ENCODE measurements around the gene KSR2.
"Not testable (repeated sequence)": the region's sequence is repeated elsewhere in the genome, so short reads cannot be mapped to it uniquely, and the experiment has no call there.

KSR2 gene

GRCh38 chr12:117743761-117744160, 225.0 kb downstream of the KSR2 start:
- DNase-seq, result no peak

- DNase-seq, result no peak
These were observed 226.1 kb downstream of the KSR2 start for GRCh38 chr12:117742721-117743120.

GRCh38 chr12:117738233-117738632, 230.6 kb downstream of the KSR2 start:
- no peak for DNase-seq

GRCh38 chr12:117733549-117733805, 235.3 kb downstream of the KSR2 start:
- no peak for DNase-seq

- no peak for DNase-seq
These were observed 235.8 kb downstream of the KSR2 start for GRCh38 chr12:117732761-117733548.

GRCh38 chr12:117731131-117731530, 237.7 kb downstream of the KSR2 start:
- DNase-seq, result not testable (repeated sequence)

GRCh38 chr12:117727301-117727700, 241.5 kb downstream of the KSR2 start:
- no peak for DNase-seq

GRCh38 chr12:117724543-117724942, 244.2 kb downstream of the KSR2 start:
- DNase-seq, result no peak

GRCh38 chr12:117718559-117718958, 250.2 kb downstream of the KSR2 start:
- no peak for DNase-seq

- no peak for DNase-seq
These were observed 250.6 kb downstream of the KSR2 start for GRCh38 chr12:117718141-117718540.

- no peak for DNase-seq
These were observed 254.6 kb downstream of the KSR2 start for GRCh38 chr12:117714203-117714602.

GRCh38 chr12:117710121-117710520, 258.7 kb downstream of the KSR2 start:
- no peak for DNase-seq

- DNase-seq, result no peak
These were observed 260.9 kb downstream of the KSR2 start for GRCh38 chr12:117707861-117708260.

- no peak for DNase-seq
These were observed 265.2 kb downstream of the KSR2 start for GRCh38 chr12:117703584-117703983.

- no peak for DNase-seq
These were observed 266.0 kb downstream of the KSR2 start for GRCh38 chr12:117702741-117703140.

GRCh38 chr12:117699575-117699974, 269.2 kb downstream of the KSR2 start:
- DNase-seq, result no peak

- DNase-seq, result no peak
These were observed 269.7 kb downstream of the KSR2 start for GRCh38 chr12:117699118-117699517.

GRCh38 chr12:117695956-117696355, 272.8 kb downstream of the KSR2 start:
- no peak for DNase-seq

GRCh38 chr12:117692512-117692911, 276.3 kb downstream of the KSR2 start:
- no peak for DNase-seq

- no peak for DNase-seq
These were observed 278.9 kb downstream of the KSR2 start for GRCh38 chr12:117689857-117690256.

- DNase-seq, result no peak
These were observed 280.3 kb downstream of the KSR2 start for GRCh38 chr12:117688446-117688845.

- no peak for DNase-seq
These were observed 281.8 kb downstream of the KSR2 start for GRCh38 chr12:117686911-117687377.

- DNase-seq, result no peak
These were observed 282.6 kb downstream of the KSR2 start for GRCh38 chr12:117686210-117686609.

GRCh38 chr12:117685110-117685926, 283.5 kb downstream of the KSR2 start:
- DNase-seq, result no peak
